SK-N-DZ (cell line): Measurements from ENCODE around the gene FOXF1.

Experiments used
- DNase-seq: peaks from one replicate; pipeline ENCODE4 v3.0.0-alpha.2; 2015; ENCODE audit warnings: low spot score

FOXF1 gene

DNA sequence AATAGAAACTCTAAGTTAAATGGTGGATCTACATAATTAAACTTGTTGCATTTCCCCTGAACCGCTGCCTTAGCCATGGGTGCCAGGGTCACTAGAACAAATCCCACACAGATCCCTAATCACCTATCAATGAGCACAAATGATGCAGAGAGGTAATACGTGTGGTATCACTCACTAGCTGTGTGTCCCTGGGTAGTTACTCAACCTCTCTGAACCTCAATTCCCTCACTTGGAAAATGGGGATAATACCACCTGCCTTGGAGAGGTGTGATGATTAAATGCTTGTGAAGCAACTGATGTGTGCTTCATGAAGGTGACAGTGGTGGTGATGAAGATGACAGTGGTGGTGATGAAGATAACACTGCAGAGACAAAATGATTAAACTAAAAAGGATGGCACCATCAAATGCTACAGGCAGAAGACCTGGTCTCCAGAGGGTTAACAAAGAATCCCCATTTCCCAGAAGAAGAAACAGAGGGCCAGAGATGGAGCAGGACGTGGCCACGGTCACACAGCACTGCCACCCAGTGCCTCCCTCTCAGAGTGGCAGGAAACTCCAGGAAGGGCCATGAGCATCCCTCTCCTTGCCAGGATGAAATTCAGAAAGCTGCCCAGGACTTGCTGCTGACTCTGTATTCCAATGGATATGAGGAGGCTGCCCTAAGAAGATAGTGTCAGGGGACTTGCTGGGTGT is 17.9 kb upstream of the FOXF1 start:
- no peak for DNase-seq

DNA sequence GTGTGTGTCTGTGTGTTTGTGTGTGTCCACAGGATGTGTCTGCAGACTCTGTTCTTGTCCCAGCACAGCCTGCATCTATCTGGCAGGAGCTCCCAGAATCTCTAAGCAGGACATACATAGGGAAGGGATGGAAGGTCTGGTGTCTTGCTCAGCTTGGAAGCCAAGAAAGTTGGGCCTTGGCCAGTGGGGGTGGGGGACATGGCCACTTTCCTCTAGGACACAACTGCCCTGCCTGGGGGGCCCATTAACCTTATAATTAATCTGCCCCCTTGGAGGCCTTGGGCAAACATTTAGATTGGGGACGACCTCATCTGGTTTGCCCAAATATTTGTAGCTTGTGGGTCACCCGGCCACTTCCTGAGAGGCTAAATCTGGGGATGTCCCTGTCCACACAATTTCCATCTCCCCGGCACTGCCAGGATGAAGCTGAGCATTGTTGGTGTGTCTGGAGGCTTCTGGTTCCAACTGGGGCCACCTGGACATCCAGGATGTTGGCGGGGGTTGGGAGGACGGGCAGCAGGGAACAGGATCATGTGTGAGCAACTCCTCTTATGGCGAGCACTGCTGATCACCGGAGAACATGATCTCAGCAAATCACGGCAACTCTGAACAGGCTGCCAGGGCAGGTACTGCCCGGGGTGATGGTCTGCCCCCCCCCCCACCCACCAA is 17.2 kb upstream of the FOXF1 start:
- no peak for DNase-seq

GRCh38 chr16:86494039-86494564 is 16.2 kb upstream of the FOXF1 start:
- DNase-seq, result no peak

DNA sequence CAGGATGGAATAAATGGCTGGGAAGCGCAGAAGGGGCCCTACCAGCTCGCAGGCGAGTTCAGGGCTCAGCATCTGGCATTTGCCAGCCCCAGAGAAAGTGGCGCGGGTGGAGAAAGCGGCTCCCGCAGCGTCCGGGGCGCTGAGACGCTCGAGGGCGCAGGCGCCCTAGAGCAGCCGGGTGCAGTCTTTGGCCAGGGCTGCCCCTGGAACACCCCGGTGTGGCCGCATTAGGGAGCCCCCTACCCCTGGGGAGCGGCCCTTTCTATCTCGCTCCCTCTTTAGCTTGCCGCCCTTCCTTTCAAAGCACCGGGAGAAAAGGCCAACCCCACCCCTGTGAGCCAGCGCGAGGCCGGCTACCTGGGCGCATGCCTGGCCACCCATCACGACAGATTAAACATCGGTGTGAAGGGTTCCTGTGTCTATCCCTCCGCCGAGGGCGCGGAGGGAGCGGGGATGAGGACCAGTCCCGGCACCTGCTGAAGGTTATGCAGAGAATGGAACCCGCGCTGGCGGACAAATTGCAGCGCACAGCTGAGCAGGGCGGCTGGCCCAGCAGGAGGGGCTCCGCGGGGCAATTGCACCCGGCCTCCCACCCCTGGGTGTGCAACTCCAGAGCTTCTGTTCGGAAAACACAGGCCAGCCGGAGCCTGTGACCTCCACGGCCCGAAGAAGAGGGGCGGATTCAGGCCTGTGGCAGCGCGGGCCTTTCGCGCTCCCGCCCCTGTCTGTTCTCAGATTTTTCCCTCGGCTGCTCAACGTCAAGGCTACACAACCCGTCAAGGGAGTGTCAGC is 15.6 kb upstream of the FOXF1 start:
- DNase-seq, result no peak

GRCh38 chr16:86495357-86495701 is 15.0 kb upstream of the FOXF1 start:
- no peak for DNase-seq

DNA sequence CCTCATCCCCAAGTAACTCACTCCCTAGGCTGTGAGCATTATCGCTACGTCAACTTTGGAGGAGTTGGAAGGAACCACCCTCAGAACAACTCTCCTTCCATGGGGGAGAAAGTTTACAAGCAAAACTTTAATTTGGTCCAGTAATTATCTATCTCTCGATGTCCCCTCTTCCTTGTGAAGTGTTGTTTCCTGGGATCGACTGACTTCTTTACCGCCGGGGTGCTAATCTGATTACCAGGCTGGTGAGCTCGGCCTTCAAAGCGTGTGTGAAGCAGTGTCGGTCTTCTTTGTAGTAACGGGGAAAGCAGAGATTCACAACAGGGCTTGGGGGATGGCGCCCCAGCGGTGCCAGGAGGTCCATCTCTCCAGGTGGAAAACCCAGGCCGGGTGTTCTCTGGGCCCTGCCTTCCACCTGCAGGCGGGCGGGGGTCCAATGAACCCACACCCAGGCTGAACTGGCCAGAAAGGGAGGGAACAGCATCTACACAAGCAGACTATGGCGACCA is 14.5 kb upstream of the FOXF1 start:
- DNase-seq, result no peak

GRCh38 chr16:86496262-86496928 is 13.9 kb upstream of the FOXF1 start:
- no peak for DNase-seq

GRCh38 chr16:86496929-86497461 is 13.3 kb upstream of the FOXF1 start:
- no peak for DNase-seq

GRCh38 chr16:86497551-86498021 is 12.7 kb upstream of the FOXF1 start:
- DNase-seq, result no peak

GRCh38 chr16:86498155-86498670 is 12.1 kb upstream of the FOXF1 start:
- DNase-seq, result no peak

GRCh38 chr16:86498671-86499439 is 11.5 kb upstream of the FOXF1 start:
- DNase-seq, result no peak

- DNase-seq, result no peak
These were observed 10.9 kb upstream of the FOXF1 start for GRCh38 chr16:86499440-86499786.

- DNase-seq, result no peak
These were observed 10.2 kb upstream of the FOXF1 start for GRCh38 chr16:86499889-86500707.

DNA sequence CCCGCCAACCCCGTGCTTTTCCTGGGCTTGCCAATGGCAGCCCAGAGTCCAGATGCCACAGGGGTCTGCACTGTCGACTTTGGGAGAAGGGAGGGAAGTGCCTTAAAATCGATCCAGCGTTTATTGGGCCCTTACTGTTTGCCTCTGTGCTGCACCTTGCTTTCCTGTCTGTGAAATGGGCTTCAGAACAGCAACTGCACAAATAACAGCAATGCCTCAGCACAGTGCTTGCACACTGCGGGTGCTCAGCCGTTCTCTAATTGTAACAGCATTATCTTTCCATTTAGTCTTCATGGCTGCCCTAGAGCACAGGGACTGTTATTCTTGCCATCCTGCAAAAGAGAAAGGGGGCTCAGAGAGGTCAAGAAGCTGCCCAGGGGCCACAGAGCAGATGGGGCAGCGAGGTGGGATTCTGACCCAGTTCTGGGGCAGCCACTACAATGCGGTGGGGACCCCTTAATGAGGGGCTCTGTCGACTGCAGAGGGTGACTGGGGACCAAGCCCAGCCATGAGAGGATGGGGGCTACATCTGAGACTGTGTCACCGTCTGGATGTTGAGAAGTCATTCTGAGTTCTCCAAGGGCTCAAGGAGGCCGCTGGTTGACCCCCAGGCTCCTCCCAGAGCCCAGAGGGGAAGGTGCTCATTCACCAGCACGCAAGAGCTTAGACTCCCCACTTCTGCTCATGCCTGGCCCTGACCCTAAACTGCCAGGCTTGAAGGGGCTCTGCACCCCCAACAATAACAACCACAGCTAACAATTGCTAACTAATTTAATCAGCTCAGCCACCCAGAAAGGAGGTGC is 9.4 kb upstream of the FOXF1 start:
- no peak for DNase-seq

- DNase-seq, result no peak
These were observed 8.1 kb upstream of the FOXF1 start for GRCh38 chr16:86501989-86502855.

- no peak for DNase-seq
These were observed 7.2 kb upstream of the FOXF1 start for GRCh38 chr16:86502856-86503748.

DNA sequence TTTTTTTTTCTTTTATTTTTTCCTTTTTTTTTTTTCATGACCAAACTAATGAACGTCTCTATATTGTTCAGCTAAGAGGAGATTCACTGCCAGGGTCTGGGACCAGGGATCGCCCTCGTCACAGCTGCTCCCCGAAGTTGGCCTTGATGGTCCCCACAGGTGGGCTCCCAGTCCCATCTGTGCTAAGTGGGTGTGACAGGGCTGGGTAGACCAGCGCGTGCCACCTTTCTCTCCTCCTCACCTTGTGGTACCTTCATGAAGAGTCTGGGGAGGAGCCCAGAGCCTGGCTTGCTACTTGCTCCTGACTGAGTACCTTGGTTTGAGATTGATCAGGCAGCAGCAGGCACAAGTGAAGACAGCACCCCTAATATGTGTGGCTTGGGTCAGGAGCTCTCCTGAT is 6.5 kb upstream of the FOXF1 start:
- no peak for DNase-seq
